ENCODE results near the gene MTA1.

GRCh38 chr14:105400016-105400415 lies 19.6 kb upstream of the MTA1 start:
- no peak for TF ChIP-seq CTCF (conservative IDR thresholded peaks at IDR 0.05 in 1 of 2, IDR thresholded peaks at IDR 0.05 in 1 of 2; ENCODE audit: extremely low read depth in 1 of 2, insufficient read depth in 1 of 2, low read depth in 1 of 2, low read length in 2 of 2)
- no peak for TF ChIP-seq EZH2 (IDR thresholded peaks at IDR 0.05; ENCODE audit: borderline replicate concordance, low read length)
